Activated CD4-positive, alpha-beta T cell treated with anti-CD3 and anti-CD28 coated beads, Interleukin-2, amount 10 ng/mL, durations not matched to agents 7 days and 5 days (primary cell): Measurements from ENCODE around the gene PAQR8. TPM values are rescaled to one million over a fixed set of nuclear protein-coding genes. Genes with fewer than 3 reads are reported as not detected.

Source experiments
- CTCF ChIA-PET: fragments of 350-600 bp; sonication (Branson Sonifier 250); formaldehyde crosslinking; loops from one replicate; lab custom pipeline; 2021; ENCODE audit warnings: antibody characterized with exemption; lab: Charles Lee
- POLR2A ChIA-PET: fragments of 350-600 bp; sonication (Branson Sonifier 250); formaldehyde crosslinking; loops from one replicate; lab custom pipeline; 2021; ENCODE audit warnings: antibody characterized with exemption; lab: Charles Lee
- DNase-seq: peaks from one replicate; pipeline ENCODE4 v3.0.0-alpha.2; 2020
- H3K27ac Mint-ChIP-seq: one replicate; pipeline ENCODE4 v1.8.0; 2021; ENCODE audit warnings: mild to moderate bottlenecking, moderate library complexity, mixed read lengths
- H3K27me3 Mint-ChIP-seq: one replicate; pipeline ENCODE4 v1.8.0; 2021; ENCODE audit warnings: mixed read lengths
- H3K36me3 Mint-ChIP-seq: one replicate; pipeline ENCODE4 v1.8.0; 2021; ENCODE audit warnings: low read depth, mixed read lengths
- H3K4me1 Mint-ChIP-seq: one replicate; pipeline ENCODE4 v1.8.0; 2021; ENCODE audit warnings: mixed read lengths
- H3K4me3 Mint-ChIP-seq: one replicate; pipeline ENCODE4 v1.8.0; 2021; ENCODE audit warnings: mild to moderate bottlenecking, moderate library complexity, mixed read lengths
- H3K9me3 Mint-ChIP-seq: one replicate; pipeline ENCODE4 v1.8.0; 2021; ENCODE audit warnings: mixed read lengths
- total RNA-seq, 2 experiments: library from RNA; stranded (reverse); gene quantifications; one replicate each; pipeline ENCODE4 v1.2.3, GENCODE V29; 2021

Gene PAQR8
- total RNA-seq, 2 experiments from 2014 or later, result 21.2 to 22.8 TPM

DNA sequence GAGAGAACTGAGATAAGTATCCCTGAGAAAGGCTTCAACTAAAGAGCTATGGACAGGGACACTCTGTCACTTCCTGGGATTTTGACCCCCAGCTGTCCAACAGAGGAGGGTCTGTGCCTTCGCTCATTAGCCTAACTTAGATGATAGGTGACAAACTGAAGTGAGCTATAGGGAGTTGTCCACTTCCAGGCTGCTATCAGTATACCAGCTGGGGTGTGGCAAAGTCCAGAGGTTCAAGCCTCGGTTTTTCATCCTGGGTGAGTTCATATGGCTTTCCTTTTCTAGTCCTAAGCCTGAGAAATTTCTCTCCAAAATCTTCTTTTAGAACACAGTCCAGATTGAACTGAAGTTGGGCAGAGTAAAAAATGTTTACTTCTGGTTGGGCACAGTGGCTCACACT lies 5.9 kb upstream of the PAQR8 start:
- no peaks in the 10 kb centered on the region for H3K36me3 Mint-ChIP-seq
- H3K27ac Mint-ChIP-seq, result no peak overlapping the region
- ChIA-PET CTCF (interaction anchor here (1.0 to 1.1 kb wide), 2 partner anchors 21 to 28 kb away, joined by 3 to 4 read pairs; no protein-coding TSS in a partner anchor), POLR2A (no interaction called here)
- peaks cover 3% of the 10 kb centered on the region for H3K27me3 Mint-ChIP-seq
- H3K9me3 Mint-ChIP-seq, result no peaks in the 10 kb centered on the region
- H3K4me3 Mint-ChIP-seq, result no peak overlapping the region
- H3K4me1 Mint-ChIP-seq, result peaks cover 15% of the 10 kb centered on the region
- no peak for DNase-seq

- Mint-ChIP-seq H3K9me3 (no peaks in the 10 kb centered on the region), H3K36me3 (peaks cover 8% of the 10 kb centered on the region), H3K27me3 (peaks cover 3% of the 10 kb centered on the region), H3K4me3 (no peak overlapping the region), H3K27ac (no peak overlapping the region), H3K4me1 (peaks cover 28% of the 10 kb centered on the region)
- POLR2A ChIA-PET, result no interaction called here
- DNase-seq, result no peak
- CTCF ChIA-PET, result interaction anchor here (1.5 to 1.7 kb wide), 2 partner anchors 10 to 12 kb away, joined by 3 read pairs; no protein-coding TSS in a partner anchor
These were observed 2.5 kb upstream of the PAQR8 start for GRCh38 chr6:52359403-52359802.

DNA sequence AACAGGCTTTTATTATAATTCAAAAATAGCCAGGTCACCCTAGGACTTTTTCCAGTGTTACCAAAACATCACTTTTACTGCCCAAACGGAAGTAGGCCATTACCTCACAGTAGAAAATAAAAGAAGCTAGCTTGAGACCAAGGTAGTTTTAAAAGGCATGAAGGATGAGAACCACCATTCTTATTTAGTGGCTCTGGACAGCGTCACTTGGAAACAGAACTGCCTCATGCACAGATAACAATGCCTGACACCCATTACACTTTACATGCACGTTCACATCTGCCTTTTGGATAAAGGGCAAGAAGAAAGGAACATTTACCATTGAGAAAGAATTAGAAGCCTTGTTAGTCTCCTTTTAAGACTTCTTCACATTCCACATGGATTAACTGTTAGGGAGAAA lies 1.9 kb upstream of the PAQR8 start:
- H3K36me3 Mint-ChIP-seq, result peaks cover 14% of the 10 kb centered on the region
- CTCF ChIA-PET, result interaction anchor here (1.1 to 1.7 kb wide), 2 partner anchors 8 to 12 kb away, joined by 3 read pairs; no protein-coding TSS in a partner anchor
- H3K9me3 Mint-ChIP-seq, result no peaks in the 10 kb centered on the region
- POLR2A ChIA-PET, result no interaction called here
- peaks cover 3% of the 10 kb centered on the region for H3K27me3 Mint-ChIP-seq
- no peak overlapping the region for H3K4me3 Mint-ChIP-seq
- no peak for DNase-seq
- H3K4me1 Mint-ChIP-seq, result peaks cover 33% of the 10 kb centered on the region
- H3K27ac Mint-ChIP-seq, result no peak overlapping the region

GRCh38 chr6:52360601-52361413 lies 1.1 kb upstream of the PAQR8 start:
- Mint-ChIP-seq H3K36me3 (peaks cover 17% of the 10 kb centered on the region), H3K4me3 (peak overlapping the region; percentile 73), H3K27ac (peak overlapping the region; percentile 95), H3K27me3 (no peaks in the 10 kb centered on the region), H3K9me3 (no peaks in the 10 kb centered on the region), H3K4me1 (peaks cover 33% of the 10 kb centered on the region)
- CTCF ChIA-PET, result interaction anchor here (1.1 kb wide), 1 partner anchor 9 kb away, joined by 3 read pairs; no protein-coding TSS in a partner anchor
- POLR2A ChIA-PET, result no interaction called here
- DNase-seq, result no peak

GRCh38 chr6:52361414-52361944 lies 472 bp upstream of the PAQR8 start:
- ChIA-PET CTCF (interaction anchor here (0.7 to 2.0 kb wide), 16 partner anchors 9 to 77 kb away, joined by 3 to 10 read pairs (median 4); partner anchors contain the start of genes EFHC1 and MCM3), POLR2A (interaction anchor here (1.0 to 1.4 kb wide), 4 partner anchors 29 to 77 kb away, joined by 4 to 6 read pairs (median 6); partner anchors contain the start of gene MCM3)
- peaks cover 38% of the 10 kb centered on the region for H3K4me1 Mint-ChIP-seq
- H3K4me3 Mint-ChIP-seq, result peak overlapping the region; percentile 73
- peaks cover 22% of the 10 kb centered on the region for H3K36me3 Mint-ChIP-seq
- no peaks in the 10 kb centered on the region for H3K27me3 Mint-ChIP-seq
- peak overlapping the region; percentile 95 for H3K27ac Mint-ChIP-seq
- DNase-seq, result peak; percentile 34
- H3K9me3 Mint-ChIP-seq, result no peaks in the 10 kb centered on the region

DNA sequence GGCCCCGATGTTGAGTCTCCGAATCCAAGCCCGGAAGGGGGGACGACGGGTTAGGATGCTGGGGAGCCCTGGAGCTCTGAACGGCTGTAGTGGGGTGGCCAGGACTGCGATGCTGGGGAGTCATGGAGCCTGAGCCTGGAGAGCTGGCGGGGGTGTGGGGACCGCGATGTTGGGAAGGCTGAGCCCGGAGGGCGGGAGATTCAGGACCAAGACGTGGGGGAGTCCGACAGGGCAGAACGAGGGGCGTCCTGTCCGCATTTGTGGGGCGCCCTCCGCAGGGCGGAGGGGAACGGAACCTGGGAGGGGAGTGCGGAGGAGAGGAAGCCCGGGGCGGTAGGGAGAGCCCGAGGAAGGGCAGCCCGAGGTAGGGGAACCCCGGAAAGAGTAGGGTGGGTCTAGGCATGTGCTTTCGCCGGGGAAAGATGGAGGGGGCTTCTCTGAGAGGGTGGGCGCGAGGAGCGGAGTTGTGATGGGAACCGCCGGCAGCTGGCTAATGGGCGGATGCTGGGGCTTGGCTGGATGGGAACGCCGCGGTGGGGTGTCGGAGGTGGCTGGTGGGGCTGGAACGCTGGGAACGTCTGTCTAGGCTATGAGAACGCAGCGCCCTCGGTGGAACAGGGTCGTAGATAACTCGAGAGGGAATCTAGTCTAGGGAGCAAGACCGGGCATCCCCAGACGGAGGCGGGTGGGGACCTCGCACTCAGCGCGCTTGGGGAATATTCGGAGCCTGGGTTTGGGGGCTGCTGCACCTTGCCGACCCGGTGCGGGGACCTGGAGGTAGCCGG lies 684 bp downstream of the PAQR8 start:
- Mint-ChIP-seq H3K27ac (peak overlapping the region; percentile 93), H3K36me3 (peaks cover 33% of the 10 kb centered on the region), H3K27me3 (no peaks in the 10 kb centered on the region), H3K9me3 (no peaks in the 10 kb centered on the region), H3K4me1 (peaks cover 46% of the 10 kb centered on the region), H3K4me3 (peak overlapping the region; percentile 99)
- ChIA-PET POLR2A (interaction anchor here (0.6 to 1.4 kb wide), 8 partner anchors 27 to 818 kb away, joined by 3 to 6 read pairs (median 4); partner anchors contain the start of gene MCM3), CTCF (interaction anchor here (0.6 to 2.0 kb wide), 20 partner anchors 8 to 352 kb away, joined by 3 to 10 read pairs (median 4); partner anchors contain the start of genes EFHC1 and MCM3)
- DNase-seq, result peak; percentile 38

GRCh38 chr6:52363228-52363867 lies 1.4 kb downstream of the PAQR8 start:
- Mint-ChIP-seq H3K27me3 (no peaks in the 10 kb centered on the region), H3K9me3 (no peaks in the 10 kb centered on the region), H3K36me3 (peaks cover 40% of the 10 kb centered on the region), H3K27ac (peak overlapping the region; percentile 93), H3K4me3 (peak overlapping the region; percentile 99), H3K4me1 (peaks cover 46% of the 10 kb centered on the region)
- no peak for DNase-seq
- ChIA-PET POLR2A (no interaction called here), CTCF (interaction anchor here (1.2 to 2.0 kb wide), 6 partner anchors 12 to 78 kb away, joined by 4 to 10 read pairs (median 5); no protein-coding TSS in a partner anchor)

DNA sequence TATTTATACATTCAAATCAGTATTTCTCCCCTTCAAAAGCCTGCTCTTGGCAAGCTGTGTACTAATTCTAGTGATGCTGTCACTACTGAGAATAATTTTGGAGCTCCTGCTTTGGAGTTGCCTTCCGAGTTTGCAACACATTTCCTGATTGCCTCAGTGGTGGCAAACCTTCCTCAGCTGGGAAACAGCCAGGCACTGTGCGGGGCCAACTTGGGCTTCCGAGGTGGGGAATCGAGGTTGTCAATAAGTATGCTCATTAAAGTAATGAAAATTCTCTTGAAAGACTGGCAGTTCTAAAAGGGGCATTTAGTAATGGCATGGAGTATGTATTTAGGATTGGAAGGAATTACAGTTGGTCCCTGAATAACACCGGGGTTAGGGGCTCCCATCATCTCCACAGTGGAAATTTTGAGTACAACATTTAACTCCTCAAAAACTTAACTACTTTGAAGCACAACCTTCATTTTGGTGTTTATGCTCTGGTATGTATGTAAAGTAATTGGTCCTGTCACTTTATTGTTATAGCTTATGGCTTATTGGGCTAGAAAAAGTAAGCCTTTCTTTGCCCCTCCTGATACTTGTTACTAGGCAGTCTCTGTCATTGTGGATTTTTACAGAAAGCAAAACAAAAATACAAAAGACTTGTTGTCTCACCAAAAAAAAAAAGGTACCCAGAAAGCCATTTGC lies 2.7 kb downstream of the PAQR8 start:
- H3K4me3 Mint-ChIP-seq, result peak overlapping the region; percentile 24
- no peaks in the 10 kb centered on the region for H3K27me3 Mint-ChIP-seq
- POLR2A ChIA-PET, result no interaction called here
- H3K9me3 Mint-ChIP-seq, result no peaks in the 10 kb centered on the region
- CTCF ChIA-PET, result interaction anchor here (1.0 to 1.8 kb wide), 4 partner anchors 10 to 13 kb away, joined by 3 to 4 read pairs (median 4); no protein-coding TSS in a partner anchor
- DNase-seq, result no peak
- peaks cover 50% of the 10 kb centered on the region for H3K4me1 Mint-ChIP-seq
- H3K36me3 Mint-ChIP-seq, result peaks cover 50% of the 10 kb centered on the region
- H3K27ac Mint-ChIP-seq, result no peak overlapping the region

- H3K4me1 Mint-ChIP-seq, result peaks cover 50% of the 10 kb centered on the region
These were observed 3.4 kb downstream of the PAQR8 start for GRCh38 chr6:52365317-52365716.

GRCh38 chr6:52365866-52366540 lies 4.1 kb downstream of the PAQR8 start:
- Mint-ChIP-seq H3K36me3 (peaks cover 60% of the 10 kb centered on the region), H3K9me3 (peaks cover 2% of the 10 kb centered on the region), H3K4me1 (peaks cover 50% of the 10 kb centered on the region), H3K27me3 (no peaks in the 10 kb centered on the region), H3K4me3 (no peak overlapping the region), H3K27ac (no peak overlapping the region)
- ChIA-PET CTCF (interaction anchor here (0.6 to 2.2 kb wide), 3 partner anchors 11 to 20 kb away, joined by 3 to 5 read pairs (median 3); no protein-coding TSS in a partner anchor), POLR2A (no interaction called here)
- no peak for DNase-seq

More at GRCh38 chr6:52365317-52365716, 3.4 kb downstream of the PAQR8 start:
- ChIA-PET POLR2A (no interaction called here), CTCF (interaction anchor here (1.1 to 1.8 kb wide), 3 partner anchors 9 to 13 kb away, joined by 3 to 4 read pairs (median 4); no protein-coding TSS in a partner anchor)
- H3K27me3 Mint-ChIP-seq, result no peaks in the 10 kb centered on the region
- H3K27ac Mint-ChIP-seq, result no peak overlapping the region
- H3K4me3 Mint-ChIP-seq, result no peak overlapping the region
- peaks cover 53% of the 10 kb centered on the region for H3K36me3 Mint-ChIP-seq
- DNase-seq, result no peak
- no peaks in the 10 kb centered on the region for H3K9me3 Mint-ChIP-seq

- no peak overlapping the region for H3K27ac Mint-ChIP-seq
- H3K4me3 Mint-ChIP-seq, result no peak overlapping the region
- ChIA-PET POLR2A (no interaction called here), CTCF (interaction anchor here (1.1 to 2.2 kb wide), 2 partner anchors 18 to 19 kb away, joined by 3 to 5 read pairs; no protein-coding TSS in a partner anchor)
- H3K36me3 Mint-ChIP-seq, result peaks cover 66% of the 10 kb centered on the region
- peaks cover 7% of the 10 kb centered on the region for H3K9me3 Mint-ChIP-seq
- H3K27me3 Mint-ChIP-seq, result no peaks in the 10 kb centered on the region
- peaks cover 41% of the 10 kb centered on the region for H3K4me1 Mint-ChIP-seq
- no peak for DNase-seq
These were observed 6.1 kb downstream of the PAQR8 start for GRCh38 chr6:52368002-52368401.
